H1 (cell line): ENCODE measurements around the gene TMEM131L. TPM values are rescaled to one million over a fixed set of nuclear protein-coding genes. Genes with fewer than 3 reads are reported as not detected.

Experiments
- ASH2L ChIP-seq: fragments of 200-600, 300-600 bp; sonication (generic); IDR thresholded peaks from one replicate; pipeline ENCODE4 v1.7.1; 2017; ENCODE audit warnings: low read length
- CEBPB ChIP-seq: IDR thresholded peaks from 2 replicates; pipeline ENCODE4 v1.6.1; 2012; ENCODE audit warnings: low read depth, low read length
- CREB1 ChIP-seq: IDR thresholded peaks from 2 replicates; pipeline ENCODE4 v1.6.1; 2012; ENCODE audit warnings: inconsistent platforms
- FOSL1 ChIP-seq: IDR thresholded peaks from 2 replicates; pipeline ENCODE4 v1.6.1; 2011; ENCODE audit warnings: mild to moderate bottlenecking, low read depth, low read length, moderate library complexity; ENCODE audit not compliant: insufficient read depth
- JUN ChIP-seq: IDR thresholded peaks from 2 replicates; pipeline ENCODE4 v1.6.1; 2011; ENCODE audit warnings: low read depth, mild to moderate bottlenecking, improper control_type of control experiment, low read length
- MAFK ChIP-seq: IDR thresholded peaks from 2 replicates; pipeline ENCODE4 v1.6.1; 2012; ENCODE audit warnings: low read depth, mild to moderate bottlenecking, improper control_type of control experiment, low read length
- POLR2A ChIP-seq, 2 experiments: IDR thresholded peaks; 1 replicate in 1 of 2; 2 replicates in 1 of 2; pipeline ENCODE4 v1.6.1; 2011; ENCODE audit warnings: low read depth in 2 of 2, low read length in 2 of 2, mild to moderate bottlenecking in 2 of 2; ENCODE audit errors: control extremely low read depth in 1 of 2
- POLR2AphosphoS5 ChIP-seq: IDR thresholded peaks from 2 replicates; pipeline ENCODE4 v1.6.1; 2011; ENCODE audit warnings: low read depth, low read length
- SIN3A ChIP-seq, 2 experiments: IDR thresholded peaks in 1 of 2; conservative IDR thresholded peaks in 1 of 2; 2 replicates each; pipeline ENCODE4 v1.6.1; 2011 to 2012; ENCODE audit warnings: low read length in 2 of 2, improper control_type of control experiment in 1 of 2, low read depth in 1 of 2, mild to moderate bottlenecking in 1 of 2
- SIX5 ChIP-seq: IDR thresholded peaks from 2 replicates; pipeline ENCODE4 v1.6.1; 2011; ENCODE audit warnings: mild to moderate bottlenecking, low read depth, low read length
- SRF ChIP-seq: IDR thresholded peaks from 2 replicates; pipeline ENCODE4 v1.6.1; 2011; ENCODE audit warnings: mild to moderate bottlenecking, low read depth, low read length, moderate library complexity
- TAF1 ChIP-seq: IDR thresholded peaks from 2 replicates; pipeline ENCODE4 v1.6.1; 2011; ENCODE audit warnings: mild to moderate bottlenecking, low read depth, low read length
- YY1 ChIP-seq: IDR thresholded peaks from 2 replicates; pipeline ENCODE4 v1.6.1; 2011; ENCODE audit warnings: low read depth, mild to moderate bottlenecking, low read length
- polyA plus RNA-seq, 7 experiments: library from polyadenylated mRNA; depleted of rRNA in 3 of 7; stranded (reverse) in 5 of 7; unstranded in 2 of 7; fragments of >200 nt in 5 of 7; fragments of 200-250 nt in 2 of 7; gene quantifications; 1 replicate in 5 of 7; 2 replicates in 1 of 7; 4 replicates in 1 of 7; pipeline versions ENCODE4 v1.2.1 to v1.2.3, GENCODE V29; 2011 to 2013; ENCODE audit warnings: missing spikeins in 2 of 7, mixed read lengths in 2 of 7
- total RNA-seq: library from RNA; stranded (reverse); fragmentation: NEBNext Ultra II Directional; extraction: Animal tissue kit (Norgen Biotek cat#: 25700); gene quantifications from 2 replicates; pipeline ENCODE4 v1.2.1, GENCODE V29; 2021
- TF ChIP-seq, protein P1 (sequence below): fragments of 300-600 bp; sonication (generic); IDR thresholded peaks from 2 replicates; pipeline ENCODE4 v1.7.1; 2012; ENCODE audit warnings: low read length, moderate library complexity, mild to moderate bottlenecking, inconsistent platforms; ENCODE audit not compliant: insufficient replicate concordance

The TMEM131L gene
- total and polyA plus RNA-seq, 2 of the 8 experiments (the other 6 are each of a cell fraction or from before 2014, with no cell fraction given), result 14.3 to 26.1 TPM

DNA sequence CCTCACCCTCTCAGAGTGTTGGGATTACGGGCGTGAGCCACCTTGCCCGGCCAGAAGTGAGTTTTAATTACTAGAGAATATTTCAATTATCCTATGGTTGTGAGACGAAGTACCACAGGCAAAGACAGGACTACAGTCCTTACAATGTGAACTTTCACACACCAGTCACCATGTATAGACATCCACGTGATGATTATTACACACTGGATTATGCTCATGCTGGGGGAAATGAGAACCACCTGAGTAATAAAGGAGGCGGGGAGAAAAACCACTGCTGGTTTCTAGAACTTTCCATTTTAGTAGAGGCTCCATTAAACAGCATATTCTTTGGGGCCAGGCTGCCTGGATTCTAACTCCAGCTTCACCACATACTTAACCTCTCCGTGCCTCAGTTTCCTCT, 175.4 kb downstream of the TMEM131L start (continued):
- TF ChIP-seq, protein P1, sequence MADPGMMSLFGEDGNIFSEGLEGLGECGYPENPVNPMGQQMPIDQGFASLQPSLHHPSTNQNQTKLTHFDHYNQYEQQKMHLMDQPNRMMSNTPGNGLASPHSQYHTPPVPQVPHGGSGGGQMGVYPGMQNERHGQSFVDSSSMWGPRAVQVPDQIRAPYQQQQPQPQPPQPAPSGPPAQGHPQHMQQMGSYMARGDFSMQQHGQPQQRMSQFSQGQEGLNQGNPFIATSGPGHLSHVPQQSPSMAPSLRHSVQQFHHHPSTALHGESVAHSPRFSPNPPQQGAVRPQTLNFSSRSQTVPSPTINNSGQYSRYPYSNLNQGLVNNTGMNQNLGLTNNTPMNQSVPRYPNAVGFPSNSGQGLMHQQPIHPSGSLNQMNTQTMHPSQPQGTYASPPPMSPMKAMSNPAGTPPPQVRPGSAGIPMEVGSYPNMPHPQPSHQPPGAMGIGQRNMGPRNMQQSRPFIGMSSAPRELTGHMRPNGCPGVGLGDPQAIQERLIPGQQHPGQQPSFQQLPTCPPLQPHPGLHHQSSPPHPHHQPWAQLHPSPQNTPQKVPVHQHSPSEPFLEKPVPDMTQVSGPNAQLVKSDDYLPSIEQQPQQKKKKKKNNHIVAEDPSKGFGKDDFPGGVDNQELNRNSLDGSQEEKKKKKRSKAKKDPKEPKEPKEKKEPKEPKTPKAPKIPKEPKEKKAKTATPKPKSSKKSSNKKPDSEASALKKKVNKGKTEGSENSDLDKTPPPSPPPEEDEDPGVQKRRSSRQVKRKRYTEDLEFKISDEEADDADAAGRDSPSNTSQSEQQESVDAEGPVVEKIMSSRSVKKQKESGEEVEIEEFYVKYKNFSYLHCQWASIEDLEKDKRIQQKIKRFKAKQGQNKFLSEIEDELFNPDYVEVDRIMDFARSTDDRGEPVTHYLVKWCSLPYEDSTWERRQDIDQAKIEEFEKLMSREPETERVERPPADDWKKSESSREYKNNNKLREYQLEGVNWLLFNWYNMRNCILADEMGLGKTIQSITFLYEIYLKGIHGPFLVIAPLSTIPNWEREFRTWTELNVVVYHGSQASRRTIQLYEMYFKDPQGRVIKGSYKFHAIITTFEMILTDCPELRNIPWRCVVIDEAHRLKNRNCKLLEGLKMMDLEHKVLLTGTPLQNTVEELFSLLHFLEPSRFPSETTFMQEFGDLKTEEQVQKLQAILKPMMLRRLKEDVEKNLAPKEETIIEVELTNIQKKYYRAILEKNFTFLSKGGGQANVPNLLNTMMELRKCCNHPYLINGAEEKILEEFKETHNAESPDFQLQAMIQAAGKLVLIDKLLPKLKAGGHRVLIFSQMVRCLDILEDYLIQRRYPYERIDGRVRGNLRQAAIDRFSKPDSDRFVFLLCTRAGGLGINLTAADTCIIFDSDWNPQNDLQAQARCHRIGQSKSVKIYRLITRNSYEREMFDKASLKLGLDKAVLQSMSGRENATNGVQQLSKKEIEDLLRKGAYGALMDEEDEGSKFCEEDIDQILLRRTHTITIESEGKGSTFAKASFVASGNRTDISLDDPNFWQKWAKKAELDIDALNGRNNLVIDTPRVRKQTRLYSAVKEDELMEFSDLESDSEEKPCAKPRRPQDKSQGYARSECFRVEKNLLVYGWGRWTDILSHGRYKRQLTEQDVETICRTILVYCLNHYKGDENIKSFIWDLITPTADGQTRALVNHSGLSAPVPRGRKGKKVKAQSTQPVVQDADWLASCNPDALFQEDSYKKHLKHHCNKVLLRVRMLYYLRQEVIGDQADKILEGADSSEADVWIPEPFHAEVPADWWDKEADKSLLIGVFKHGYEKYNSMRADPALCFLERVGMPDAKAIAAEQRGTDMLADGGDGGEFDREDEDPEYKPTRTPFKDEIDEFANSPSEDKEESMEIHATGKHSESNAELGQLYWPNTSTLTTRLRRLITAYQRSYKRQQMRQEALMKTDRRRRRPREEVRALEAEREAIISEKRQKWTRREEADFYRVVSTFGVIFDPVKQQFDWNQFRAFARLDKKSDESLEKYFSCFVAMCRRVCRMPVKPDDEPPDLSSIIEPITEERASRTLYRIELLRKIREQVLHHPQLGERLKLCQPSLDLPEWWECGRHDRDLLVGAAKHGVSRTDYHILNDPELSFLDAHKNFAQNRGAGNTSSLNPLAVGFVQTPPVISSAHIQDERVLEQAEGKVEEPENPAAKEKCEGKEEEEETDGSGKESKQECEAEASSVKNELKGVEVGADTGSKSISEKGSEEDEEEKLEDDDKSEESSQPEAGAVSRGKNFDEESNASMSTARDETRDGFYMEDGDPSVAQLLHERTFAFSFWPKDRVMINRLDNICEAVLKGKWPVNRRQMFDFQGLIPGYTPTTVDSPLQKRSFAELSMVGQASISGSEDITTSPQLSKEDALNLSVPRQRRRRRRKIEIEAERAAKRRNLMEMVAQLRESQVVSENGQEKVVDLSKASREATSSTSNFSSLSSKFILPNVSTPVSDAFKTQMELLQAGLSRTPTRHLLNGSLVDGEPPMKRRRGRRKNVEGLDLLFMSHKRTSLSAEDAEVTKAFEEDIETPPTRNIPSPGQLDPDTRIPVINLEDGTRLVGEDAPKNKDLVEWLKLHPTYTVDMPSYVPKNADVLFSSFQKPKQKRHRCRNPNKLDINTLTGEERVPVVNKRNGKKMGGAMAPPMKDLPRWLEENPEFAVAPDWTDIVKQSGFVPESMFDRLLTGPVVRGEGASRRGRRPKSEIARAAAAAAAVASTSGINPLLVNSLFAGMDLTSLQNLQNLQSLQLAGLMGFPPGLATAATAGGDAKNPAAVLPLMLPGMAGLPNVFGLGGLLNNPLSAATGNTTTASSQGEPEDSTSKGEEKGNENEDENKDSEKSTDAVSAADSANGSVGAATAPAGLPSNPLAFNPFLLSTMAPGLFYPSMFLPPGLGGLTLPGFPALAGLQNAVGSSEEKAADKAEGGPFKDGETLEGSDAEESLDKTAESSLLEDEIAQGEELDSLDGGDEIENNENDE, result no peak
- TF ChIP-seq SIN3A (conservative IDR thresholded peaks at IDR 0.05 in 1 of 2, IDR thresholded peaks at IDR 0.05 in 1 of 2; ENCODE audit: low read depth in 1 of 2, low read length in 2 of 2), result no peak
- TF ChIP-seq JUN, result no peak
- no peak for TF ChIP-seq TAF1
- no peak for TF ChIP-seq POLR2AphosphoS5
- TF ChIP-seq SRF, result no peak
- TF ChIP-seq CREB1, result no peak
- TF ChIP-seq CEBPB, result no peak
- no peak for TF ChIP-seq FOSL1
- TF ChIP-seq YY1, result no peak
- TF ChIP-seq POLR2A (IDR thresholded peaks at IDR 0.05; ENCODE audit: control extremely low read depth in 1 of 2, low read depth in 2 of 2, low read length in 2 of 2), result no peak
- TF ChIP-seq MAFK, result no peak
- TF ChIP-seq ASH2L, result no peak
- no peak for TF ChIP-seq SIX5
